AG08396 (cell line): ENCODE data around the gene NT5C2.
"Not testable (repeated sequence)": the region's sequence is repeated elsewhere in the genome, so short reads cannot be mapped to it uniquely, and the experiment has no call there.

Source experiments
- DNase-seq: peaks from one replicate; pipeline ENCODE4 v3.0.0; 2012; ENCODE audit warnings: low spot score, mixed read lengths

Gene NT5C2

DNA sequence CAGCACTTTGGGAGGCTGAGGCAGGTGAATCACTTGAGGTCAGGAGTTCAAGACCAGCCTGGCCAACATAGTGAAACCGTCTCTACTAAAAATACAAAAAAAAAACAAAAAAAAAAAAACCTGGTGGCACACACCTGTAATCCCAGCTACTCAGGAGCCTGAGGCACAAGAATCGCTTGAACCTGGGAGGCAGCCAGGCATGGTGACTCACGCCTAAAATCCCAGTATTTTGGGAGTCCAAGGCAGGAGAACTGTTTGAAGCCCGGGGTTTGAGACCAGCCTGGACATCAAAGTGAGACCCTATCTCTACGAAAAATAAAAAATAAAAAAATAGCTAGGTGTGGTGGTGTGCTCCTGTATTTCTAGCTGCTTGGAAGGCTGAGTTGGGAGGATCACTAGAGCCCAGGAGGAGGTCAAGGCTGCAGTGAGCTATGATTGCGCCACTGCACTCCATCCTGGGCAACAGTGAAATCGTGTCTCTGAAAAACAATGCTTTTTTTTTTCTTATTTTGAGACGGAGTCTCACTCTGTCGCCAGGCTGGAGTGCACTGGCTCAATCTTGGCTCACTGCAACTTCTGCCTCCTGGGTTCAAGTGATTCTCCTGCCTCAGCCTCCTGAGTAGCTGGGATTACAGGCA, 29.2 kb downstream of the NT5C2 start:
- not testable (repeated sequence) for DNase-seq

GRCh38 chr10:103157246-103157645, 35.8 kb downstream of the NT5C2 start:
- DNase-seq, result no peak

DNA sequence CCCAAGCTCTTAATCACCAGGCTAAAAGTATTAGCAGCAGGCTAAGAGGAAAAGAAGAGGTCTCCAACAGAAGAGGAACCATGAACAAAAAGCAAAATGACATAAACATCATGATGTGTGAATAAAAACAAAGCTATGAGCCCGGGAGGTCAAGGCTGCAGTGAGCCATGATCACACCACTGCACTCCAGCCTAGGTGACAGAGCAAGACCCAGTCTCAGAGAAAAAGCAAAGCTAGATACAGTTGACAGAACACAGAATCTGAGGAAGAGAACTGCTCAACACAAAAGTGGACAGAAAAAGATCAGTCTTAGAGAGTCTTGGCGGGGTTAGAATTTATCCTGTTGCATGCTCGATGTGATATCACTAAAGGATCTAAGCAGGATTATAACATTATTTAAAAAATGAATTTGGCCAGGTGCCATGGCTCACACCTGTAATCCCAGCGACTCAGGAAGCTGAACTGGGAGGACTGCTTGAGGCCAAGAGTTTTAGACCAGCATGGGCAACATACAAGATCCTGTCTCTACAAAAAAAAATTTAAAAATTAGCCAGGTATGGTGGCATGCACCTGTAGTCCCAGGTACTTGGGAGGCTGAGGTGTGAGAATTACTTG, 37.5 kb downstream of the NT5C2 start:
- no peak for DNase-seq

DNA sequence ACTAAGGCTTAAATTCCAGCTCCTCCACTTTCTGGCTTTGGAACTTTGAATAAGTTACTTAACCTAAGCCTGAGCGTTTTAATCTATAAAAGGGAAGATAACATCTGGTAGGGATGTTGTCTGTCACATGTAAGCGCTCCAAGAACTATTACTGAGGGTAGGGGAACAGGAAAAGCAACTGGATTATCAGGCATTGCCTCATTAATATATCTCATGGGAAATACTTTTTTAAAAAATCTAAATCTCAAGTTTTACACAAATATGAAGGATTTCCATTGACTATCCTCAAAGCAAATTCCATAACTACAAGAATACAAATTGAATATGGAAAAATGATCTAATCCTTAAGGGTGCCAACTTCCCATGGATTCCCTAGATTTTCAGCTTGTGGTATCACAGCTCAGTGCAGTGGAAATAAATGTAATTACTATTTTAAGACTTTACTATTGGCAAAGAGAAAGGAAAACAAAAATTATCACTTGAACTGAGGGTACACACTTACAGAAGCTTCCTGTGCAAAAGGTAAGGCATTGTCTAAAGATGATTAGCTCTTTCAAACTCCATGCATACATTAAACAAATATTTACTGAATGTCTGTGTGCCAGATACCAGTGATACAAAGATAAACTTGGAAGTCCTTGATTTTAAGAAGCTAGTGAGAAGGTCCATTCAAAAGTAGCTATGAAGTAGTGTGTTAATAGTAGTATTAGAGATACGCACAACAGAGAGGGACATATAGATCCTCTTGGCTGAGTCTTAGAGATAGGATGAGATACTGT, 38.4 kb downstream of the NT5C2 start:
- no peak for DNase-seq

GRCh38 chr10:103153302-103154197, 39.5 kb downstream of the NT5C2 start:
- DNase-seq, result peak; percentile 10

DNA sequence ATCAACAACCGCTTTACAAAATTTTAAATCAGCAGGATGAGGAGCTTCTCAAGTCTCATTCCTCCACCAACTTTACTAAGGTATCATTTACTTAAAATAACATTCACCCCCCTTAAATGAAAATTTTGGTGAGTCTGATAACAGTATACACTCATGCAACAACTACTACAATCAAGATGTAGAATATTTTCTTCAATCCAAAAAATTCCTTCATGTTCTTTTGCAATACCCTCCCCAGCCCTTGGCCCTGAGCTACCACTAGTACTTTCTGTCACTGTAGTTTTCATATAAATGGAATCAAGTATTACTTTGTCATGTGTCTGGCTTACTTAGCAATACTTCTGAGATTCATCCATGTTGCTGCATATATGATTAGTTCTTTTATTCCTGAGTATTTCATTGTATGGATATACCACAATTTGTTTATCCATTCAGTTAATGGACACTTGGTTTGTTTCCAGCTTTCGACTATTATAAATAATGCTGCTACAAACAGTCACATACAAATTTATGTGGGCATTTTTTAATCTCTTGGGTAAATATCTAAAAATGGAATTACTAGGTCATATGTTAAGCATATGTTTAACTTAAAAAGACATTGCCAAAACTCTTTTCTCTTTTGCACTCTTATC, 43.0 kb downstream of the NT5C2 start:
- no peak for DNase-seq

- no peak for DNase-seq
These were observed 45.4 kb downstream of the NT5C2 start for GRCh38 chr10:103147645-103148044.

DNA sequence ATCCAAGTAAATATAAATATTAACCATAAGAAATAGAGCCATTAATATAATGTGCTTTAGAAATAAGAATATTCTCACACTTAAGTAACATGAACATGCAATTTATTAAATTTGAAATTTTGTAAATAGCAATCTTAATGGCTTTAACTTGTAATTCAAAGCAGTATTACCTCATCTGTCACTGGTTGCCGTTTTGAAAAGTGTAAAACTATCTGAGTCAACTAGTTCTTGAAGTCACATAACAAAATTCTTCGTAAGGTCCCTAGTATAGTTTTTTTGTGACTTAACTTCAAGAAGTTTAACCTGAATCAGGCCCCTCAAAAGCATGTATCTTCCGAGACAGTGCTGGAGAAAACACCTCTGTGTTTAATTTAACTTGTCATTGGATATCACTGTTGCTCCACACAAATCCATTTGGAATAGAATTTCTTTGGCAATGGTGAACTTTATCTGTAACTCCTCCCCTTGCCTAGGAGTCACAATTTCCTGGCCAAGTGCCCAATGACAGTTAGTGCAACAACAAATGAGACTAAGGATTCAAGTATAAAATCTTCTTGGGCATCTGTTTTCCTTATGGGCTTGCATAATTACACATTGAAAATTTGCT, 47.1 kb downstream of the NT5C2 start:
- DNase-seq, result peak; percentile 48

DNA sequence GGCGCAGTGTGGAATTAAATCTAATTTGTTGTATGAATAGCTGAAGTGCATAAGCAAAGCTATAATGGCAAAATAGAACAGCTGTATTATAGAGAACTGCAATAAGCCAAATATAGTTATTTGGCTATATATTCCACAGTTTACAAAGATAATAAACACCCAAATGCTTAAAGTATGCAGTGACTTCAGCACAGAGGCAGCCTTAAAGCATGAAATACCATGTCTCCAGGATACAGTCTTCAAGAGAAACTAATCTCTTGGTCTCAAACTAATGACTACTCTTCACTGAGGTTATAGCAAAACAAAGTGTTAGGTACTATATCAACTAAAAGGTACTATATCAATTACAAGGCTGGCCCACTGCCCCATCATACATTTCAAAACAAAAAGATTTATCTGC, 48.0 kb downstream of the NT5C2 start:
- peak; percentile 29 for DNase-seq

- no peak for DNase-seq
These were observed 49.0 kb downstream of the NT5C2 start for GRCh38 chr10:103144041-103144440.

GRCh38 chr10:103143641-103144040, 49.4 kb downstream of the NT5C2 start:
- DNase-seq, result not testable (repeated sequence)

DNA sequence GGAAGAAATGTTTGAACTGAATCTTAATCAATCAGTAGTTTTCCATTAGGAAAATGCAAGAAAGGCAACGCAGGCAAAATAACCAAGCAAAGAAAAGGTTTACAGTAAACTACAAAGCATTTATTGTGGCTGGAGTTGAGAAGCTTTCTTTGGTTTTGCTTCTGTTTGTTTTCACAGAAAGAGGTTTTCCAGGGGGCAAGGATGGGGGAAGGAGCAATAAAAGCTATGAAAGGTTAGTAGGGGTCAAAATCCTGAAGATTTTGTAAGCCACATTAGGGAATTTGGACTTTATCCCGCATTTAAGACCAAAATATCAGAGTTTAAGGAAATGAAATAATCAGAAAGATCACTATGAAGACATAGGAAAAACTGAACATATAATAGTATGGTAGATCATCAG, 51.1 kb downstream of the NT5C2 start:
- DNase-seq, result no peak

DNA sequence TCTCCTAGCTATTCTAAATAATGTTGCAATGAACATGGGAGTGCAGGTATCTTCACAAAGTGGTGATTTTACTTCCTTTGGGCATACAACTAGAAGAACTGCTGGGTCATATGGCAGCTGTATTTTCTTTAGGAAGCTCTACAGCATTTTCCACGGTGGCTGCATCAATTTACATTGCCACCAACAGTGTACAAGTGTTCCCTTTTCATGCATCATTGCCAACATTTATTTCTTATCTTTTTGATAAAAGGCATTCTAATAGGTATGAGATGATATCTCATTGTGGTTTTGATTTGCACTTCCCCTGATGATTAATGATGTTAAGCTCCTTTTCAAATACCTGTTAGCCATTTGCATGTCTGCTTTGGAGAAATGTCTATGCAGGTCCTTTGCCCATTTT, 52.6 kb downstream of the NT5C2 start:
- no peak for DNase-seq

DNA sequence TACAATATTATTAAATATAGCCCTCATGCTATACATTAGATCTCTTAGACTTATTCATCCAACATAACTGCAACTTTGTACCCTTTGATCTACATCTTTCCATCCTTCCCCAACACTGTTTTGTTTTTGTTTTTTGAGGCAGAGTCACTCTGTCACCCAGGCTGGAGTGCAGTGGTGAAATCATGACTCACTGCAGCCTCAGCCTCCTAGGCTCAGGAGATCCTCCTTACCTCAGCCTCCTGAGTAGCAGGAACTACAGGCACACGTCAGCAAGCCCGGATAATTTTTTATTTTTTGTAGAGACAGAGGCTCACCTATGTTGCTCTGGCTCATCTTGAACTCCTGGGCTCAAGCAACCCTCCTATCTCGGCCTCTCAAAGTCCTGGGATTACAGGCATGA, 53.3 kb downstream of the NT5C2 start:
- DNase-seq, result no peak

DNA sequence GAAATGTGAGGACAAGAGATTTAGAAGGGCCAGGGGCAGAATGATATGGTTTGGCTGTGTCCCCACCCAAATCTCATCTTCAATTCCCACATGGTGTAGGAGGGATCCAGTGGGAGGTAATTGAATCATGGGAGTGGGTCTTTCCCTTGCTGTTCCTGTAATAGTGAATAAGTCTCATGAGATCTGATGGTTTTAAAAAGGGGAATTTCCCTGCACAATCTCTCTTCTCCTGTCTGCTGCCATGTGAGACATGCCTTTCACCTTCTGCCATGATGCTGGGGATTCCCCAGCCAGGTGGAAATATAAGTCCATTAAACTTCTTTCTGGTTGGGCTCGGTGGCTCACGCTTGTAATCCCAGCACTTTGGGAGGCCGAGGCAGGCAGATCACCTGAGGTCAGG, 57.9 kb downstream of the NT5C2 start:
- not testable (repeated sequence) for DNase-seq

DNA sequence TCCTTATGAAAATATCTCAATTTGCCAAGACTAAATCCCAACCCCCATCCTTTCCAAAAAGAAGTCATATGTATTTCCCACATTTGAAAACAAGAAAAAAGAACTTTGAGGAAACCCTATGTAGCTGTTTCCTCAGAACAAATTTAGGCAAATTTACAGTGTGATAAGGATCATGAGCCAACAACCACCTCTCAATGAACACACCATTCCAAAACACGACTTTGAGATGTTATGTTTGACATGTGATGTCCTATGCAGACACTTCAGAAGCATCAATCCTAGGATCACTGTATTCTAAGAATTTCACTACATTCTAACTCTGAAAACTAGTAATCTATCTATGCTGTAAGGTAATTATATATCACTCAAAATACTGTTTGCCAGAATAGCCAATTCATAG, 62.2 kb downstream of the NT5C2 start:
- no peak for DNase-seq

DNA sequence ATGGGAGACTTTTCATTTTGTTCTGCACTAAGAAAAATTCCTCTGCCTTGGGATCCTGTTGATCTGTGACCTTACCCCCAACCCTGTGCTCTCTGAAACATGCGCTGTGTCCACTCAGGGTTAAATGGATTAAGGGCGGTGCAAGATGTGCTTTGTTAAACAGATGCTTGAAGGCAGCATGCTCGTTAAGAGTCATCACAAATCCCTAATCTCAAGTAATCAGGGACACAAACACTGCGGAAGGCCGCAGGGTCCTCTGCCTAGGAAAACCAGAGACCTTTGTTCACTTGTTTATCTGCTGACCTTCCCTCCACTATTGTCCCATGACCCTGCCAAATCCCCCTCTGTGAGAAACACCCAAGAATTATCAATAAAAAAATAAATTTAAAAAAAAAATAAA, 62.9 kb downstream of the NT5C2 start:
- DNase-seq, result not testable (repeated sequence)

GRCh38 chr10:103127241-103127640, 65.8 kb downstream of the NT5C2 start:
- no peak for DNase-seq

GRCh38 chr10:103125323-103126267, 67.5 kb downstream of the NT5C2 start:
- DNase-seq, result no peak

DNA sequence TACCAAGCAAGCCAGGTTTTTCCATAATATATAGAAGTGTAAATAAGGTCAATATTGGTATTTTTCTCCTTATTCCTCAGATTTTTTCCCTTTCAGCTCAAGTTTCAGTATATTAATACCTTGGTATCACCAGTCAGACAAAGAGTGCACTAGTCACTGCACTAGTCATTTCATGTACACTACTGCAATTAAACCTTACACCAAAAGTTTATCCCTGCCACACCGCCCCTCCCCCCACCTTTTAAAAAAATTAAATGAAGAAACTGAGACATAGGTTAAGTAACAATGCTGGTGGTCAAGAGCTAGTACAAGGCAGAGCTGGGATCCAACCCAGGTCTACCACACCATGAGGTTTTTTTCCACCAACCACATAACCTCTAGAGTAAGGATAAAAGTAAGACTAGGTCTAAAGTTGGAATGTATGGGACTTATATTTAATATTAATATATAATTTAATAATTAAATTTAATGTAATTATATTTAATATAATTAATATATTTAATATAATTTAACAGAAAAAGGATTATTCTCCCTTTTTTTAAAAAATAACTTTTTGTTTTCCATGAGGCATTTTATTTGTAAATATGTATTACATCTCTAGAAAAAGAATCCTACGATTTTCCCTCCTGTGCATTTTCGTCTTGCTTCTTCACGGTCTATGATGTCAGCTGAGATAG, 68.5 kb downstream of the NT5C2 start:
- no peak for DNase-seq
